Esophagus squamous epithelium (tissue), 5 donors: ENCODE results near the gene MCCD1. TPM values are rescaled to one million over a fixed set of nuclear protein-coding genes. Genes with fewer than 3 reads are reported as not detected.

ENCODE experiments used
- DNase-seq: peaks from one replicate; lab custom pipeline; 2025; lab: John Stamatoyannopoulos, UW
- H3K27ac ChIP-seq, 4 donors: fragments of 200-600 bp; sonication (generic); one replicate each; pipeline ENCODE4 v1.5.1; 2016 to 2019; ENCODE audit warnings: mild to moderate bottlenecking in 1 of 4
- H3K27me3 ChIP-seq, 4 donors: fragments of 200-600 bp; sonication (generic); 1 replicate in 3 of 4; 2 replicates in 1 of 4; pipeline versions ENCODE4 v1.5.1 to v1.6.0; 2017 to 2021; ENCODE audit warnings: antibody characterized with exemption in 1 of 4
- H3K36me3 ChIP-seq, 3 donors: fragments of 200-600 bp; sonication (generic); one replicate each; pipeline ENCODE4 v1.5.1; 2016 to 2019
- H3K4me1 ChIP-seq, 3 donors: fragments of 200-600 bp; sonication (generic); one replicate each; pipeline ENCODE4 v1.5.1; 2017 to 2019
- H3K4me3 ChIP-seq, 4 donors: fragments of 200-600 bp; sonication (generic); 1 replicate in 3 of 4; 2 replicates in 1 of 4; pipeline ENCODE4 v1.5.1; 2016 to 2019; ENCODE audit warnings: mild to moderate bottlenecking in 2 of 4, moderate library complexity in 1 of 4
- H3K9me3 ChIP-seq, 3 donors: fragments of 200-600 bp; sonication (generic); one replicate each; pipeline ENCODE4 v1.5.1; 2016 to 2019
- POLR2A ChIP-seq, 4 donors: fragments of 450-650 bp; IDR thresholded peaks; one replicate each; pipeline ENCODE4 v1.6.1; 2017; ENCODE audit warnings: antibody characterized with exemption in 4 of 4, mild to moderate bottlenecking in 4 of 4, moderate library complexity in 3 of 4
- WGBS, 2 donors: methylation state at CpG; one replicate each; pipeline ENCODE4 v1.1.5; 2018; 5-methylcytosine and 5-hydroxymethylcytosine counted together
- intact Hi-C: fragments of 100-400 bp; cut with DNase I; formaldehyde crosslinking; loops from one replicate; pipeline ENCODE4 v1.15.0; 2022
- total RNA-seq, 4 donors: library from RNA; depleted of rRNA; stranded (reverse); fragments of >200 nt; gene quantifications; one replicate each; pipeline ENCODE4 v1.1.0, GENCODE V29; 2016
- TF ChIP-seq, protein P1 (sequence below), 6 experiments: fragments of 450-650 bp in 4 of 6; fragments of 200-600 bp in 2 of 6; sonication (generic) in 2 of 6; IDR thresholded peaks; one replicate each; pipeline ENCODE4 v1.5.1; 2016 to 2019; ENCODE audit warnings: antibody characterized with exemption in 6 of 6, mild to moderate bottlenecking in 4 of 6, moderate library complexity in 4 of 6
- donor health status: DM: yes; HTN: yes; CAD: no.

MCCD1 gene
- total RNA-seq, 4 donors from 2014 or later: not detected

DNA sequence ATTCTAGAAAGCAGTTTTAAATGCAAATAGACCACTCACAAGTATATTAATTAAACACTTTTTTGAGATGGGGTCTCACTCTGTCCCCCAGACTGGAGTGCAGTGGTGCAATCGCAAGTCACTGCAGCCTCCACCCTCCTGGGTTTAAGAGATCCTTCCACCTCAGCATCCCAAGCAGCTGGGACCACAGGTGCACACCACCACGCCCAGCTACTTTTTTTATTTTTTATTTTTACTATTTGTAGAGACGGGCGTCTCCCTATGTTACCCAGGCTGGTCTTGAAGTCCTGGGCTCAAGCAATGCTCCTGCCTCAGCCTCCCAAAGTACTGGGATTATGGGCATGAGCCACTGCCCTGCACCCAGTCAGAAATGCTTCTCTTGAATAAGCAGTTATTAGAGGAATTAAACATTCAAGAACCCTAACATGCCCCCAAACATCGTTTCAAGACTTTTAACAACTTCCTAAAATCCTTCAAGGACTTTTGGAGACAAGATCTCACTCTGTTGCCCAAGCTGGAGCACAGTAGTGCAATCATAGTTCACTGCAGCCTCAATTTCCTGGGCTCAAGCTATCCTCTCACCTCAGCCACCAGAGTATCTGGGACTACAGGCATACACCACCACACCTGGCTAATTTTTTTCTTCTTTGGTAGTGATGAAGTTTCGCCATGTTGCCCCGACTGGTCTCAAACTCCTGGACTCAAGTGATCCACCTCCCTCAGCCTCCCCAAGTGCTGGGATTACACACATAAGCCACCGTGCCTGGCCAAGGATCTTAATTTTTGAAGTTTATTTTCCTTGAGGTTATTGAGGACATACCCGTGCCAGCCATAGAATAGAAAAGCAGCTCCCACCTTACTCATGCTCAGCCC lies 3.2 kb downstream of the MCCD1 start:
- no peak overlapping the region for H3K27ac ChIP-seq
- peaks cover 0 to 12% (median under 1%) of the 10 kb centered on the region in 3 donors for H3K4me1 ChIP-seq
- no peaks in the 10 kb centered on the region for H3K27me3 ChIP-seq
- no peak for DNase-seq
- peaks cover 34 to 82% (median 69%) of the 10 kb centered on the region in 3 donors for H3K36me3 ChIP-seq
- TF ChIP-seq, protein P1, sequence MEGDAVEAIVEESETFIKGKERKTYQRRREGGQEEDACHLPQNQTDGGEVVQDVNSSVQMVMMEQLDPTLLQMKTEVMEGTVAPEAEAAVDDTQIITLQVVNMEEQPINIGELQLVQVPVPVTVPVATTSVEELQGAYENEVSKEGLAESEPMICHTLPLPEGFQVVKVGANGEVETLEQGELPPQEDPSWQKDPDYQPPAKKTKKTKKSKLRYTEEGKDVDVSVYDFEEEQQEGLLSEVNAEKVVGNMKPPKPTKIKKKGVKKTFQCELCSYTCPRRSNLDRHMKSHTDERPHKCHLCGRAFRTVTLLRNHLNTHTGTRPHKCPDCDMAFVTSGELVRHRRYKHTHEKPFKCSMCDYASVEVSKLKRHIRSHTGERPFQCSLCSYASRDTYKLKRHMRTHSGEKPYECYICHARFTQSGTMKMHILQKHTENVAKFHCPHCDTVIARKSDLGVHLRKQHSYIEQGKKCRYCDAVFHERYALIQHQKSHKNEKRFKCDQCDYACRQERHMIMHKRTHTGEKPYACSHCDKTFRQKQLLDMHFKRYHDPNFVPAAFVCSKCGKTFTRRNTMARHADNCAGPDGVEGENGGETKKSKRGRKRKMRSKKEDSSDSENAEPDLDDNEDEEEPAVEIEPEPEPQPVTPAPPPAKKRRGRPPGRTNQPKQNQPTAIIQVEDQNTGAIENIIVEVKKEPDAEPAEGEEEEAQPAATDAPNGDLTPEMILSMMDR (IDR thresholded peaks at IDR 0.05): no peak
- no peak for TF ChIP-seq POLR2A (IDR thresholded peaks at IDR 0.05)
- H3K9me3 ChIP-seq: no peaks in the 10 kb centered on the region
- H3K4me3 ChIP-seq: no peak overlapping the region
- intact Hi-C loops: no loop called here
- 61 to 68% methylated on average over 9 of the region's 9 CpGs for WGBS, 2 donors

DNA sequence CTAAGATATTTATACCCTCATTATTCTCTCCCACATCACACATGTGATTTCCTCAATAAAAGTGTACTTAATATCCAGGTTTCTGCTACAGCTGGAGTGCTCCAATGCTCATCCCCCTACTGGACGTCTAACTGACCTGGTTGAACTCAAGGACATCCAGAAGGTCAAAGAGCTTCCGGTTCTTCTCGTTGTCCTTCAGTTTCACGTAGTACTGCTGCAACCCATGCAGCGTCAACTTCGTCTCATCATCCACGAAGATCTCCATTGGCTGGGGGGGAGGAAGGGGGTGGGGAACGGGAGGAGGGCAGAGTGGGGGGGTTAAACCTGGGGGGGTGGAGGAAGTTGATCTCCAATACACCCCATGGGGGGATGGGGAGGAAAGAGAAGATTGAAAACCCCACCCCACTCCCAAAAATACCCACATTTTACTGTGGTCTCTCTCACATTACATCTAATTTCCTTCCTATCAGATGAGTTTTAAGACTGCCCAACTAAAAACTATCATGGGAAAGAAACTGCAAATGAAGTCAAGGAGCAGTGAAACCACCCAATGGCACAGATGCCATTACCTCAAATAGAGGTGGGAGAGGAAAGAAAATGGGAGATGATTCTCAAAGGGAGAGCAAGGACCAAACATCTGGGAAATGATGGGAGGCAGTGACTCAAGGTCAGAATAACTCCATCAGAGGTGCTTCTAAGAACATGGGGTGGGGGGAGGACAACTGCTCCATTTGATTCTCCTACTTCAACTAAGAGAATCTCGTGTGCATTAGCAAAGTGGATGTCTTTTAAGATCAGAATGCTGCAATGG lies 4.1 kb downstream of the MCCD1 start:
- Histone ChIP-seq H3K27me3 (no peaks in the 10 kb centered on the region), H3K36me3 (peaks cover 40 to 90% (median 77%) of the 10 kb centered on the region in 3 donors), H3K4me3 (no peak overlapping the region), H3K9me3 (no peaks in the 10 kb centered on the region), H3K4me1 (peaks cover 0 to 18% (median 6%) of the 10 kb centered on the region in 3 donors), H3K27ac (no peak overlapping the region)
- TF ChIP-seq, protein P1 (IDR thresholded peaks at IDR 0.05): no peak
- DNase-seq: no peak
- 54 to 65% methylated on average over 7 of the region's 9 CpGs for WGBS, 2 donors
- intact Hi-C loops: no loop called here

DNA sequence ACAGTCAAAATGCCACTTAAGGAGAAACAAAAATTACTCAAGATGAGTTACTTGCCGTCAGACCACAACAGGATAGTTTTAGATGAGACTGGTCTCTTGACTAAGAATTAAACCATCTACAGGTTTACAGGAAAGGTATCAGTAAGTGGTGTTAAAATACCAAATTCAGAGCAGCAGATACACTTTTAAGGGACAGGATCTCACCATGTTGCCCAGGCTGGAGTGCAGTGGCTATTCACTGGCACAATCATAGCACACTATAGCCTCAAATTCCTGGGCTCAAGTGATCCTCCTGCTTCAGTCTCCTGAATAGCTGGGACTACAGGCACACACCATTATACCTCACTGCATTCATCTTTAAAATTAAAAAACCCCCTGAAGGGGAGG lies 4.7 kb downstream of the MCCD1 start:
- intact Hi-C loops: no loop called here
- peaks cover under 1 to 24% (median 8%) of the 10 kb centered on the region in 3 donors for H3K4me1 ChIP-seq
- H3K36me3 ChIP-seq: peaks cover 46 to 96% (median 83%) of the 10 kb centered on the region in 3 donors
- 82 to 84% methylated on average over 1 of the region's 1 CpG for WGBS, 2 donors
- no peak overlapping the region for H3K27ac ChIP-seq
- H3K9me3 ChIP-seq: no peaks in the 10 kb centered on the region
- no peaks in the 10 kb centered on the region for H3K27me3 ChIP-seq
- no peak overlapping the region for H3K4me3 ChIP-seq
- no peak for DNase-seq
- TF ChIP-seq, protein P1 (IDR thresholded peaks at IDR 0.05): no peak
- TF ChIP-seq POLR2A (IDR thresholded peaks at IDR 0.05): no peak

DNA sequence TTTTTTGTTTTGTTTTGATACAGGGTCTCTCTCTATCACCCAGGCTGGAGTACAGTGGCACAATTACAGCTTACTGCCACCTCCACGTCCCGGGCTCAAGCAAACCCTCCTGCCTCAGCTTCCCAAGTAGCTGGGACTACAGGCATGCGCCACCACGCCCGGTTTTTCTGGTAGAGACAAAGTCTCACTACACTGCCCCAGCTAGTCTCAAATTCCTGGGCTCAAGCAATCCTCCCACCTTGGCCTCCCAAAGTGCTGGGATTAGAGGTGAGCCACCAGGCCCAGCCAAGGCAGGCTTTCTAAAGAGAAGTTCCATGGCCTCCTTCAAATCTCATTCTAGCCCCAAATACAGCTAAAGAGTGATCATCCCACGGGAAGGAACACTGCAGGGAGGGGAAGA lies 5.2 kb downstream of the MCCD1 start:
- Histone ChIP-seq H3K27me3 (no peaks in the 10 kb centered on the region), H3K4me1 (peaks cover 6 to 30% (median 14%) of the 10 kb centered on the region in 3 donors), H3K9me3 (no peaks in the 10 kb centered on the region), H3K36me3 (peaks cover 51 to 100% (median 84%) of the 10 kb centered on the region in 3 donors), H3K27ac (no peak overlapping the region), H3K4me3 (no peak overlapping the region)
- no peak for DNase-seq
- no peak for TF ChIP-seq POLR2A (IDR thresholded peaks at IDR 0.05)
- TF ChIP-seq, protein P1 (IDR thresholded peaks at IDR 0.05): no peak
- 85 to 90% methylated on average over 6 of the region's 6 CpGs for WGBS, 2 donors
- intact Hi-C loops: no loop called here
